ENCODE measurements around the gene DNM3.

Gene DNM3

DNA sequence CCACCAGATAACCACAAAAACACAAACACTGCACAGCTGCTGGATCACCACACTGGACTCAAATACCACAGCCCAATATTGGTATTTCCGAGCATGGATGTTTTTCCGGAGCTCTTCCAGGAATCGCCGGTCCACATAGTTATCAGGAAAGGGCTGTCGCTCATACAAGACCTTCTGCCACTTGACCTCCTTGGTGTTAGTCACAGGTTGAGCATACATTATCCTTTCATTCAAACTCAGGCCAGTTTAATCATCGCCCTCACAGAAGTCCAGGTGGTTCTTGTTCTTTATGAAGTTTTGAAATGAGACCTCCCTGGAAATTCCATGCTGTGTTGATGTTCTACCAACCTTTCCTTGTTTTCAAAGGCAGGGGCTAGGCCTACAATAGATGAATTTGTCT is 601.1 kb downstream of the DNM3 start:
- Mint-ChIP-seq H3K27ac (no peak overlapping the region), H3K4me1 (peaks cover 27% of the 10 kb centered on the region), H3K9me3 (peaks cover 7% of the 10 kb centered on the region), H3K4me3 (peak overlapping the region; percentile 93), H3K36me3 (ENCODE audit: low read depth) (peaks cover 39% of the 10 kb centered on the region), H3K27me3 (ENCODE audit: low read depth, poor library complexity) (peaks cover 4% of the 10 kb centered on the region)
- DNase-seq: no peak
- TF ChIP-seq, protein P1, sequence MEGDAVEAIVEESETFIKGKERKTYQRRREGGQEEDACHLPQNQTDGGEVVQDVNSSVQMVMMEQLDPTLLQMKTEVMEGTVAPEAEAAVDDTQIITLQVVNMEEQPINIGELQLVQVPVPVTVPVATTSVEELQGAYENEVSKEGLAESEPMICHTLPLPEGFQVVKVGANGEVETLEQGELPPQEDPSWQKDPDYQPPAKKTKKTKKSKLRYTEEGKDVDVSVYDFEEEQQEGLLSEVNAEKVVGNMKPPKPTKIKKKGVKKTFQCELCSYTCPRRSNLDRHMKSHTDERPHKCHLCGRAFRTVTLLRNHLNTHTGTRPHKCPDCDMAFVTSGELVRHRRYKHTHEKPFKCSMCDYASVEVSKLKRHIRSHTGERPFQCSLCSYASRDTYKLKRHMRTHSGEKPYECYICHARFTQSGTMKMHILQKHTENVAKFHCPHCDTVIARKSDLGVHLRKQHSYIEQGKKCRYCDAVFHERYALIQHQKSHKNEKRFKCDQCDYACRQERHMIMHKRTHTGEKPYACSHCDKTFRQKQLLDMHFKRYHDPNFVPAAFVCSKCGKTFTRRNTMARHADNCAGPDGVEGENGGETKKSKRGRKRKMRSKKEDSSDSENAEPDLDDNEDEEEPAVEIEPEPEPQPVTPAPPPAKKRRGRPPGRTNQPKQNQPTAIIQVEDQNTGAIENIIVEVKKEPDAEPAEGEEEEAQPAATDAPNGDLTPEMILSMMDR (IDR thresholded peaks at IDR 0.05): no peak

- peaks cover 4% of the 10 kb centered on the region for H3K27me3 Mint-ChIP-seq (ENCODE audit: low read depth, poor library complexity)
- H3K4me1 Mint-ChIP-seq: peaks cover 27% of the 10 kb centered on the region
- H3K9me3 Mint-ChIP-seq: peaks cover 4% of the 10 kb centered on the region
- TF ChIP-seq, protein P1 (IDR thresholded peaks at IDR 0.05): no peak
- DNase-seq: no peak
- peaks cover 36% of the 10 kb centered on the region for H3K36me3 Mint-ChIP-seq (ENCODE audit: low read depth)
- peak overlapping the region; percentile 93 for H3K4me3 Mint-ChIP-seq
- H3K27ac Mint-ChIP-seq: no peak overlapping the region
Observed at GRCh38 chr1:172442843-172443565, 601.7 kb downstream of the DNM3 start.

- no peaks in the 10 kb centered on the region for H3K9me3 Mint-ChIP-seq
- peak; percentile 90 for DNase-seq
- TF ChIP-seq, protein P1 (IDR thresholded peaks at IDR 0.05): peak; percentile 75
- H3K27me3 Mint-ChIP-seq (ENCODE audit: low read depth, poor library complexity): peaks cover 7% of the 10 kb centered on the region
- H3K4me3 Mint-ChIP-seq: peak within 1 kb of the TSS; percentile 93
- H3K36me3 Mint-ChIP-seq (ENCODE audit: low read depth): peaks cover 31% of the 10 kb centered on the region
- H3K4me1 Mint-ChIP-seq: peaks cover 27% of the 10 kb centered on the region
- H3K27ac Mint-ChIP-seq: peak within 1 kb of the TSS; percentile 65
Observed at GRCh38 chr1:172443666-172444453, 602.6 kb downstream of the DNM3 start, which contains the start of gene PIGC. Gene PIGC, minus strand, starts transcription at chr1:172444069. Its CDS starts 1,447 bp downstream, at chr1:172442622.

- H3K9me3 Mint-ChIP-seq: no peaks in the 10 kb centered on the region
- H3K36me3 Mint-ChIP-seq (ENCODE audit: low read depth): peaks cover 11% of the 10 kb centered on the region
- H3K4me3 Mint-ChIP-seq: no peak overlapping the region
- TF ChIP-seq, protein P1 (IDR thresholded peaks at IDR 0.05): no peak
- no peak for DNase-seq
- H3K27me3 Mint-ChIP-seq (ENCODE audit: low read depth, poor library complexity): peaks cover 8% of the 10 kb centered on the region
- H3K4me1 Mint-ChIP-seq: peaks cover 52% of the 10 kb centered on the region
- H3K27ac Mint-ChIP-seq: no peak overlapping the region
Observed at GRCh38 chr1:172446547-172446946, 605.2 kb downstream of the DNM3 start.

GRCh38 chr1:172447641-172448040 is 606.3 kb downstream of the DNM3 start:
- DNase-seq: no peak
- peaks cover 48% of the 10 kb centered on the region for H3K4me1 Mint-ChIP-seq

More at GRCh38 chr1:172447641-172448040, 606.3 kb downstream of the DNM3 start:
- H3K4me3 Mint-ChIP-seq: no peak overlapping the region
- H3K36me3 Mint-ChIP-seq (ENCODE audit: low read depth): peaks cover under 1% of the 10 kb centered on the region
- no peaks in the 10 kb centered on the region for H3K9me3 Mint-ChIP-seq
- TF ChIP-seq, protein P1 (IDR thresholded peaks at IDR 0.05): no peak
- peaks cover 8% of the 10 kb centered on the region for H3K27me3 Mint-ChIP-seq (ENCODE audit: low read depth, poor library complexity)
- H3K27ac Mint-ChIP-seq: no peak overlapping the region
